HEK293 (cell line): ENCODE results near the gene ADGB.

Experiments used
- CTCF ChIA-PET: fragments of 350-600 bp; formaldehyde crosslinking; extraction: SDS; loops from one replicate; lab custom pipeline; 2021; ENCODE audit warnings: antibody characterized with exemption; lab: Yijun Ruan, JAX
- POLR2A ChIA-PET: fragments of 300-600 bp; formaldehyde crosslinking; extraction: SDS; loops from one replicate; lab custom pipeline; 2020; ENCODE audit warnings: antibody characterized with exemption, inconsistent platforms; lab: Yijun Ruan, JAX
- H3K27ac ChIP-seq: fragments of 200-500 bp; sonication (Bioruptor generic); 2 replicates; pipeline ENCODE4 v1.5.1; 2014; ENCODE audit warnings: low read depth, low read length, control low read depth, inconsistent platforms; ENCODE audit errors: extremely low read depth
- H3K36me3 ChIP-seq, 2 experiments: fragments of 200-500 bp in 1 of 2; sonication (Bioruptor generic) in 1 of 2; 1 replicate in 1 of 2; 2 replicates in 1 of 2; pipeline ENCODE4 v1.5.1; 2014 to 2017; ENCODE audit warnings: inconsistent platforms in 2 of 2, low read length in 2 of 2; ENCODE audit not compliant: control insufficient read depth in 2 of 2, insufficient read depth in 1 of 2
- H3K4me1 ChIP-seq: fragments of 200-500 bp; sonication (Bioruptor generic); 2 replicates; pipeline ENCODE4 v1.5.1; 2014; ENCODE audit warnings: mild to moderate bottlenecking, low read length, inconsistent platforms; ENCODE audit not compliant: control insufficient read depth, insufficient read depth
- H3K4me3 ChIP-seq: 2 replicates; pipeline ENCODE4 v1.5.1; 2011; ENCODE audit warnings: low read depth, mild to moderate bottlenecking, control low read depth, low read length, moderate library complexity
- H3K9me3 ChIP-seq: fragments of 200-500 bp; sonication (Bioruptor generic); 2 replicates; pipeline ENCODE4 v1.5.1; 2014; ENCODE audit warnings: low read depth, low read length, inconsistent platforms; ENCODE audit not compliant: control insufficient read depth, insufficient read depth
- EGR2 ChIP-seq: fragments of 450-650 bp; formaldehyde crosslinking; IDR thresholded peaks from 2 replicates; pipeline ENCODE4 v1.5.1; 2016; ENCODE audit warnings: low read depth, missing biosample characterization, missing genetic modification characterization
- KLF9 ChIP-seq: fragments of 450-650 bp; formaldehyde crosslinking; IDR thresholded peaks from 2 replicates; pipeline ENCODE4 v1.5.1; 2016; ENCODE audit warnings: missing biosample characterization, missing genetic modification characterization, low read depth
- OVOL3 ChIP-seq: fragments of 450-650 bp; formaldehyde crosslinking; IDR thresholded peaks from 2 replicates; pipeline ENCODE4 v1.5.1; 2016; ENCODE audit warnings: missing biosample characterization, missing genetic modification characterization
- PRDM1 ChIP-seq: fragments of 450-650 bp; formaldehyde crosslinking; IDR thresholded peaks from 2 replicates; pipeline ENCODE4; 2016; ENCODE audit warnings: missing biosample characterization, missing genetic modification characterization
- ZNF10 ChIP-seq: fragments of 450-650 bp; formaldehyde crosslinking; IDR thresholded peaks from 2 replicates; pipeline ENCODE4 v1.5.1; 2017; ENCODE audit warnings: missing biosample characterization, missing genetic modification characterization
- ZNF138 ChIP-seq: fragments of 450-650 bp; formaldehyde crosslinking; IDR thresholded peaks from 2 replicates; pipeline ENCODE4 v1.5.1; 2016; ENCODE audit warnings: missing biosample characterization, missing genetic modification characterization, borderline replicate concordance
- ZNF274 ChIP-seq, 2 experiments: fragments of 200-500 bp in 1 of 2; fragments of 450-650 bp in 1 of 2; sonication (Bioruptor generic) in 1 of 2; formaldehyde crosslinking in 1 of 2; IDR thresholded peaks; 2 replicates each; pipeline versions ENCODE4 v1.5.1 to v1.6.1; 2014 to 2016; ENCODE audit warnings: borderline replicate concordance in 1 of 2, inconsistent platforms in 1 of 2, low read length in 1 of 2, missing biosample characterization in 1 of 2, missing genetic modification characterization in 1 of 2
- ZNF292 ChIP-seq: fragments of 450-650 bp; formaldehyde crosslinking; IDR thresholded peaks from 2 replicates; pipeline ENCODE4 v1.5.1; 2016; ENCODE audit warnings: low read depth, missing biosample characterization, missing genetic modification characterization, borderline replicate concordance
- ZNF37A ChIP-seq: fragments of 450-650 bp; IDR thresholded peaks from 2 replicates; pipeline ENCODE4 v1.5.1; 2018; ENCODE audit warnings: missing biosample characterization, missing genetic modification characterization
- ZNF391 ChIP-seq: fragments of 450-650 bp; formaldehyde crosslinking; IDR thresholded peaks from 2 replicates; pipeline ENCODE4 v1.5.1; 2016; ENCODE audit warnings: low read depth, missing biosample characterization, missing genetic modification characterization, borderline replicate concordance
- ZNF433 ChIP-seq: fragments of 450-650 bp; formaldehyde crosslinking; IDR thresholded peaks from 2 replicates; pipeline ENCODE4 v1.5.1; 2016; ENCODE audit warnings: missing biosample characterization, missing genetic modification characterization, low read depth
- ZNF514 ChIP-seq: fragments of 450-650 bp; formaldehyde crosslinking; IDR thresholded peaks from 2 replicates; pipeline ENCODE4 v1.5.1; 2016; ENCODE audit warnings: missing biosample characterization, missing genetic modification characterization
- ZNF529 ChIP-seq: fragments of 450-650 bp; formaldehyde crosslinking; IDR thresholded peaks from 2 replicates; pipeline ENCODE4 v1.5.1; 2017; ENCODE audit warnings: missing genetic modification characterization, missing biosample characterization; ENCODE audit not compliant: insufficient replicate concordance
- ZNF560 ChIP-seq: fragments of 450-650 bp; formaldehyde crosslinking; IDR thresholded peaks from 2 replicates; pipeline ENCODE4 v1.5.1; 2017; ENCODE audit warnings: missing biosample characterization, missing genetic modification characterization, borderline replicate concordance
- ZNF561 ChIP-seq: fragments of 450-650 bp; IDR thresholded peaks from 2 replicates; pipeline ENCODE4 v1.5.1; 2018; ENCODE audit warnings: missing biosample characterization, missing genetic modification characterization, borderline replicate concordance
- ZNF610 ChIP-seq: fragments of 450-650 bp; formaldehyde crosslinking; IDR thresholded peaks from 2 replicates; pipeline ENCODE4 v1.5.1; 2016; ENCODE audit warnings: missing biosample characterization, missing genetic modification characterization, borderline replicate concordance
- ZNF654 ChIP-seq: fragments of 450-650 bp; formaldehyde crosslinking; IDR thresholded peaks from 2 replicates; pipeline ENCODE4 v1.5.1; 2016; ENCODE audit warnings: low read depth, missing biosample characterization, missing genetic modification characterization
- ZNF791 ChIP-seq: fragments of 450-650 bp; formaldehyde crosslinking; IDR thresholded peaks from 2 replicates; pipeline ENCODE4 v1.5.1; 2016; ENCODE audit warnings: missing biosample characterization, missing genetic modification characterization
- TF ChIP-seq, protein P1 (sequence below): fragments of 450-650 bp; formaldehyde crosslinking; IDR thresholded peaks from 2 replicates; pipeline ENCODE4 v1.5.1; 2016; ENCODE audit warnings: missing biosample characterization, missing genetic modification characterization
- TF ChIP-seq, protein P2 (sequence below): fragments of 450-650 bp; formaldehyde crosslinking; IDR thresholded peaks from 2 replicates; pipeline ENCODE4 v1.5.1; 2016; ENCODE audit warnings: missing biosample characterization, missing genetic modification characterization
- TF ChIP-seq, protein P3 (sequence below): fragments of 450-650 bp; formaldehyde crosslinking; IDR thresholded peaks from 2 replicates; pipeline ENCODE4 v1.5.1; 2016; ENCODE audit warnings: missing biosample characterization, missing genetic modification characterization
- TF ChIP-seq, protein P4 (sequence below): fragments of 450-650 bp; formaldehyde crosslinking; IDR thresholded peaks from 2 replicates; pipeline ENCODE4 v1.5.1; 2016; ENCODE audit warnings: missing biosample characterization, missing genetic modification characterization
- TF ChIP-seq, protein P5 (sequence below): fragments of 450-650 bp; formaldehyde crosslinking; IDR thresholded peaks from 2 replicates; pipeline ENCODE4 v1.5.1; 2017; ENCODE audit warnings: missing biosample characterization, missing genetic modification characterization
- TF ChIP-seq, protein P6 (sequence below): fragments of 450-650 bp; formaldehyde crosslinking; IDR thresholded peaks from 2 replicates; pipeline ENCODE4 v1.5.1; 2016; ENCODE audit warnings: missing biosample characterization, missing genetic modification characterization, borderline replicate concordance
- TF ChIP-seq, protein P7 (sequence below): fragments of 450-650 bp; formaldehyde crosslinking; IDR thresholded peaks from 2 replicates; pipeline ENCODE4 v1.5.1; 2016; ENCODE audit warnings: missing biosample characterization, missing genetic modification characterization

The ADGB gene

DNA sequence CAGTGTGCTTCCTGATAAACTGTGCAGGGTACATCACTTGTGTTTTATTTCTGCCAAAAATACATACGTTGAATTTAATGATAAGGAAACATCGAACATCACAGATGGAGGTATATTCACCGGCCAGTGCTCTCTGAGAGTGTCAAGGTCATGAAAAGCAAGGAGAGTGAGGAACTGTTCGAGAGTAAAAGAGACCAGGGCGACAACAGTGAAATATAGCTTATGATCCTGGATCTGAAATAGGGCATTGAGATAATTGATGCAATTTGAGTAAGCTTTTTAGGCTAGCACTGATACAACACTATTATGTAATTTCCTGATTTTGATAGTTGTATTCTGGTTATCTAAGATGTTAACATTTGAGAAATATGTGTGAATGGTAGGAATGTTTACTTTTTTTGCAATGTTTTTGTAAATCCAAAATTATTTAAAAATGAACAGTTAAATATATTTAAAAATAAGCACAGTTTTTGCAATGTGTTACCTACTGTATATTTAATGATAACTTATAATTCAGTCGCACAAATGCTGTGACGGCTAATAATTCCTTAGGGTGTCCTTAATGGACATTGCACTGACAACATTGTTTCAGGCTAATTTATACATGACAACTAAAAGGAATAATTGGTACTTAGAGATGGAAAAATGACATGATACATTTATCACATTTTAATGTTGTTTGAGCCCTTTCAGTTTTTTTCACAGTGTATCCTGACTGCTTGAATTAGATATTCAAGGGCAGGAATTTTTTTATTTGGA, 45.2 kb upstream of the ADGB start (continued):
- no peak for TF ChIP-seq ZNF292
- TF ChIP-seq, protein P1, sequence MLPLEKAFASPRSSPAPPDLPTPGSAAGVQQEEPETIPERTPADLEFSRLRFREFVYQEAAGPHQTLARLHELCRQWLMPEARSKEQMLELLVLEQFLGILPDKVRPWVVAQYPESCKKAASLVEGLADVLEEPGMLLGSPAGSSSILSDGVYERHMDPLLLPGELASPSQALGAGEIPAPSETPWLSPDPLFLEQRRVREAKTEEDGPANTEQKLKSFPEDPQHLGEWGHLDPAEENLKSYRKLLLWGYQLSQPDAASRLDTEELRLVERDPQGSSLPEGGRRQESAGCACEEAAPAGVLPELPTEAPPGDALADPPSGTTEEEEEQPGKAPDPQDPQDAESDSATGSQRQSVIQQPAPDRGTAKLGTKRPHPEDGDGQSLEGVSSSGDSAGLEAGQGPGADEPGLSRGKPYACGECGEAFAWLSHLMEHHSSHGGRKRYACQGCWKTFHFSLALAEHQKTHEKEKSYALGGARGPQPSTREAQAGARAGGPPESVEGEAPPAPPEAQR: no peak
- no peak for TF ChIP-seq PRDM1
- TF ChIP-seq, protein P2, sequence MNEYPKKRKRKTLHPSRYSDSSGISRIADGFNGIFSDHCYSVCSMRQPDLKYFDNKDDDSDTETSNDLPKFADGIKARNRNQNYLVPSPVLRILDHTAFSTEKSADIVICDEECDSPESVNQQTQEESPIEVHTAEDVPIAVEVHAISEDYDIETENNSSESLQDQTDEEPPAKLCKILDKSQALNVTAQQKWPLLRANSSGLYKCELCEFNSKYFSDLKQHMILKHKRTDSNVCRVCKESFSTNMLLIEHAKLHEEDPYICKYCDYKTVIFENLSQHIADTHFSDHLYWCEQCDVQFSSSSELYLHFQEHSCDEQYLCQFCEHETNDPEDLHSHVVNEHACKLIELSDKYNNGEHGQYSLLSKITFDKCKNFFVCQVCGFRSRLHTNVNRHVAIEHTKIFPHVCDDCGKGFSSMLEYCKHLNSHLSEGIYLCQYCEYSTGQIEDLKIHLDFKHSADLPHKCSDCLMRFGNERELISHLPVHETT (tag by site-specific recombination): no peak
- TF ChIP-seq ZNF654 (tag by site-specific recombination): no peak
- no peak for TF ChIP-seq ZNF514 (tag by site-specific recombination)
- no peak for TF ChIP-seq ZNF561 (tag by site-specific recombination)
- TF ChIP-seq ZNF791 (tag by site-specific recombination): no peak
- no peak for TF ChIP-seq OVOL3 (tag by site-specific recombination)
- TF ChIP-seq, protein P3, sequence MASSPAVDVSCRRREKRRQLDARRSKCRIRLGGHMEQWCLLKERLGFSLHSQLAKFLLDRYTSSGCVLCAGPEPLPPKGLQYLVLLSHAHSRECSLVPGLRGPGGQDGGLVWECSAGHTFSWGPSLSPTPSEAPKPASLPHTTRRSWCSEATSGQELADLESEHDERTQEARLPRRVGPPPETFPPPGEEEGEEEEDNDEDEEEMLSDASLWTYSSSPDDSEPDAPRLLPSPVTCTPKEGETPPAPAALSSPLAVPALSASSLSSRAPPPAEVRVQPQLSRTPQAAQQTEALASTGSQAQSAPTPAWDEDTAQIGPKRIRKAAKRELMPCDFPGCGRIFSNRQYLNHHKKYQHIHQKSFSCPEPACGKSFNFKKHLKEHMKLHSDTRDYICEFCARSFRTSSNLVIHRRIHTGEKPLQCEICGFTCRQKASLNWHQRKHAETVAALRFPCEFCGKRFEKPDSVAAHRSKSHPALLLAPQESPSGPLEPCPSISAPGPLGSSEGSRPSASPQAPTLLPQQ (tag by site-specific recombination): no peak
- TF ChIP-seq, protein P4, sequence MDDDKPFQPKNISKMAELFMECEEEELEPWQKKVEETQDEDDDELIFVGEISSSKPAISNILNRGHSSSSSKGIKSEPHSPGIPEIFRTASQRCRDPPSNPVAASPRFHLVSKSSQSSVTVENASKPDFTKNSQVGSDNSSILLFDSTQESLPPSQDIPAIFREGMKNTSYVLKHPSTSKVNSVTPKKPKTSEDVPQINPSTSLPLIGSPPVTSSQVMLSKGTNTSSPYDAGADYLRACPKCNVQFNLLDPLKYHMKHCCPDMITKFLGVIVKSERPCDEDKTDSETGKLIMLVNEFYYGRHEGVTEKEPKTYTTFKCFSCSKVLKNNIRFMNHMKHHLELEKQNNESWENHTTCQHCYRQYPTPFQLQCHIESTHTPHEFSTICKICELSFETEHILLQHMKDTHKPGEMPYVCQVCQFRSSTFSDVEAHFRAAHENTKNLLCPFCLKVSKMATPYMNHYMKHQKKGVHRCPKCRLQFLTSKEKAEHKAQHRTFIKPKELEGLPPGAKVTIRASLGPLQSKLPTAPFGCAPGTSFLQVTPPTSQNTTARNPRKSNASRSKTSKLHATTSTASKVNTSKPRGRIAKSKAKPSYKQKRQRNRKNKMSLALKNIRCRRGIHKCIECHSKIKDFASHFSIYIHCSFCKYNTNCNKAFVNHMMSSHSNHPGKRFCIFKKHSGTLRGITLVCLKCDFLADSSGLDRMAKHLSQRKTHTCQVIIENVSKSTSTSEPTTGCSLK (tag by site-specific recombination): no peak

DNA sequence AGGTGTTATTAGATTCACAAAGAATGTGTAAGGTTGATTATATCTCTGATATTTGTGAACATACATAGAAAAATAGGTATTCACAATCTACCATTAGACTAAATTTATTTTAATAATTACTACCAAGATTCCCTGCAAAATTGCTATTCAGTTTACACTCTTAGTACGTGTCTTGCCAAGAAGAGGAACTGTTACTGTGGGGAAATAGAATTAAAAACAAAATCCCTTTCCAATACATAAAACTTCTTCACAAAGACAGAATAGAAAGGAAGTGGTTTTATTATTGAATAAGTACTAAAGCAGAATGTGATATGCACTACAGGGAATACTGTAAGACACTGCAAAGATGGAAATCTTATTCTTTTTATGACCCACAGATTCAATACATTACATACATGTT, 38.2 kb upstream of the ADGB start:
- no peak for TF ChIP-seq EGR2 (tag by site-specific recombination)
- no peak for TF ChIP-seq ZNF433 (tag by site-specific recombination)
- TF ChIP-seq KLF9 (tag by site-specific recombination): no peak
- no peak for TF ChIP-seq ZNF560 (tag by site-specific recombination)
- TF ChIP-seq, protein P5, sequence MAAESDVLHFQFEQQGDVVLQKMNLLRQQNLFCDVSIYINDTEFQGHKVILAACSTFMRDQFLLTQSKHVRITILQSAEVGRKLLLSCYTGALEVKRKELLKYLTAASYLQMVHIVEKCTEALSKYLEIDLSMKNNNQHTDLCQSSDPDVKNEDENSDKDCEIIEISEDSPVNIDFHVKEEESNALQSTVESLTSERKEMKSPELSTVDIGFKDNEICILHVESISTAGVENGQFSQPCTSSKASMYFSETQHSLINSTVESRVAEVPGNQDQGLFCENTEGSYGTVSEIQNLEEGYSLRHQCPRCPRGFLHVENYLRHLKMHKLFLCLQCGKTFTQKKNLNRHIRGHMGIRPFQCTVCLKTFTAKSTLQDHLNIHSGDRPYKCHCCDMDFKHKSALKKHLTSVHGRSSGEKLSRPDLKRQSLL: no peak
- no peak for TF ChIP-seq ZNF274 (IDR thresholded peaks at IDR 0.05; ENCODE audit: low read length)
- no peak for TF ChIP-seq ZNF274 (tag by site-specific recombination; IDR thresholded peaks at IDR 0.05; ENCODE audit: borderline replicate concordance)
- TF ChIP-seq, protein P6, sequence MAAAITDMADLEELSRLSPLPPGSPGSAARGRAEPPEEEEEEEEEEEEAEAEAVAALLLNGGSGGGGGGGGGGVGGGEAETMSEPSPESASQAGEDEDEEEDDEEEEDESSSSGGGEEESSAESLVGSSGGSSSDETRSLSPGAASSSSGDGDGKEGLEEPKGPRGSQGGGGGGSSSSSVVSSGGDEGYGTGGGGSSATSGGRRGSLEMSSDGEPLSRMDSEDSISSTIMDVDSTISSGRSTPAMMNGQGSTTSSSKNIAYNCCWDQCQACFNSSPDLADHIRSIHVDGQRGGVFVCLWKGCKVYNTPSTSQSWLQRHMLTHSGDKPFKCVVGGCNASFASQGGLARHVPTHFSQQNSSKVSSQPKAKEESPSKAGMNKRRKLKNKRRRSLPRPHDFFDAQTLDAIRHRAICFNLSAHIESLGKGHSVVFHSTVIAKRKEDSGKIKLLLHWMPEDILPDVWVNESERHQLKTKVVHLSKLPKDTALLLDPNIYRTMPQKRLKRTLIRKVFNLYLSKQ (tag by site-specific recombination): no peak
- no peak for TF ChIP-seq ZNF138 (tag by site-specific recombination)
- TF ChIP-seq ZNF10 (tag by site-specific recombination): no peak
- TF ChIP-seq ZNF37A (tag by site-specific recombination): no peak
- TF ChIP-seq ZNF529 (tag by site-specific recombination): no peak
- TF ChIP-seq, protein P7, sequence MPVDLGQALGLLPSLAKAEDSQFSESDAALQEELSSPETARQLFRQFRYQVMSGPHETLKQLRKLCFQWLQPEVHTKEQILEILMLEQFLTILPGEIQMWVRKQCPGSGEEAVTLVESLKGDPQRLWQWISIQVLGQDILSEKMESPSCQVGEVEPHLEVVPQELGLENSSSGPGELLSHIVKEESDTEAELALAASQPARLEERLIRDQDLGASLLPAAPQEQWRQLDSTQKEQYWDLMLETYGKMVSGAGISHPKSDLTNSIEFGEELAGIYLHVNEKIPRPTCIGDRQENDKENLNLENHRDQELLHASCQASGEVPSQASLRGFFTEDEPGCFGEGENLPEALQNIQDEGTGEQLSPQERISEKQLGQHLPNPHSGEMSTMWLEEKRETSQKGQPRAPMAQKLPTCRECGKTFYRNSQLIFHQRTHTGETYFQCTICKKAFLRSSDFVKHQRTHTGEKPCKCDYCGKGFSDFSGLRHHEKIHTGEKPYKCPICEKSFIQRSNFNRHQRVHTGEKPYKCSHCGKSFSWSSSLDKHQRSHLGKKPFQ (tag by site-specific recombination): no peak
- TF ChIP-seq ZNF391 (tag by site-specific recombination): no peak
- no peak for TF ChIP-seq ZNF610 (tag by site-specific recombination)
- Histone ChIP-seq H3K4me3 (no peak overlapping the region), H3K36me3 (no peaks in the 10 kb centered on the region), H3K4me1 (no peaks in the 10 kb centered on the region), H3K9me3 (no peaks in the 10 kb centered on the region), H3K27ac (no peak overlapping the region)
- ChIA-PET POLR2A (no interaction called here), CTCF (interaction anchor here (0.6 kb wide), 2 partner anchors 93 to 167 kb away, joined by 3 to 5 read pairs; no protein-coding TSS in a partner anchor)
